Activated CD4-positive, alpha-beta T cell treated with anti-CD3 and anti-CD28 coated beads, Interleukin-10, Interleukin-2, amounts not matched to agents 100 ng/mL and 50 ng/mL, durations not matched to agents 16 hours and 8 hours (primary cell): ENCODE measurements around the gene RASD2.
A peak's percentile ranks its signal among the peaks of the same experiment; 100 is the strongest.

ENCODE experiments used
- DNase-seq: peaks from one replicate; pipeline ENCODE4 v3.0.0-alpha.2; 2020

Gene RASD2

GRCh38 chr22:35542157-35542938 is 1.7 kb downstream of the RASD2 start:
- no peak for DNase-seq

- no peak for DNase-seq
Observed at GRCh38 chr22:35542939-35543516, 2.4 kb downstream of the RASD2 start.

- DNase-seq, result no peak
Observed at GRCh38 chr22:35543702-35544101, 3.1 kb downstream of the RASD2 start.

- no peak for DNase-seq
Observed at GRCh38 chr22:35544189-35544588, 3.6 kb downstream of the RASD2 start.

GRCh38 chr22:35544827-35545226 is 4.2 kb downstream of the RASD2 start:
- DNase-seq, result no peak

GRCh38 chr22:35546886-35547285 is 6.3 kb downstream of the RASD2 start:
- no peak for DNase-seq

- DNase-seq, result no peak
Observed at GRCh38 chr22:35547987-35548721, 7.5 kb downstream of the RASD2 start.

- no peak for DNase-seq
Observed at GRCh38 chr22:35548722-35549112, 8.1 kb downstream of the RASD2 start.

- DNase-seq, result no peak
Observed at GRCh38 chr22:35549328-35549727, 8.7 kb downstream of the RASD2 start.

GRCh38 chr22:35551549-35552177 is 11.0 kb downstream of the RASD2 start:
- DNase-seq, result no peak

- peak; percentile 85 for DNase-seq
Observed at GRCh38 chr22:35552196-35552842, 11.7 kb downstream of the RASD2 start.

GRCh38 chr22:35552846-35553245 is 12.2 kb downstream of the RASD2 start:
- no peak for DNase-seq

- no peak for DNase-seq
Observed at GRCh38 chr22:35553341-35553740, 12.7 kb downstream of the RASD2 start.

- DNase-seq, result no peak
Observed at GRCh38 chr22:35554297-35554845, 13.7 kb downstream of the RASD2 start.

- DNase-seq, result no peak
Observed at GRCh38 chr22:35555483-35555890, 14.9 kb downstream of the RASD2 start.

- DNase-seq, result no peak
Observed at GRCh38 chr22:35555946-35556547, 15.4 kb downstream of the RASD2 start.

- no peak for DNase-seq
Observed at GRCh38 chr22:35556666-35557065, 16.0 kb downstream of the RASD2 start.

GRCh38 chr22:35558031-35558430 is 17.4 kb downstream of the RASD2 start:
- no peak for DNase-seq

GRCh38 chr22:35558719-35559118 is 18.1 kb downstream of the RASD2 start:
- DNase-seq, result no peak

- no peak for DNase-seq
Observed at GRCh38 chr22:35559354-35560005, 18.8 kb downstream of the RASD2 start.

- DNase-seq, result no peak
Observed at GRCh38 chr22:35560366-35560765, 19.7 kb downstream of the RASD2 start.

GRCh38 chr22:35560824-35561223 is 20.2 kb downstream of the RASD2 start:
- no peak for DNase-seq
